Body of pancreas (tissue), 4 donors: ENCODE results near the gene TBCA. TPM values are rescaled to one million over a fixed set of nuclear protein-coding genes. Genes with fewer than 3 reads are reported as not detected.

ENCODE experiments used
- ATAC-seq: fragments of 150-250 bp; one replicate; pipeline ENCODE4 v1.9.1; 2016
- DNase-seq, 4 donors: peaks; one replicate each; pipeline ENCODE4 v3.0.0-alpha.2; 2019
- H3K27ac ChIP-seq, 4 donors: fragments of 200-600 bp; sonication (generic); 1 replicate in 3 of 4; 2 replicates in 1 of 4; pipeline versions ENCODE4 v1.5.1 to v1.6.1; 2016 to 2019; ENCODE audit warnings: mild to moderate bottlenecking in 1 of 4, mixed read lengths in 1 of 4, moderate library complexity in 1 of 4
- H3K27me3 ChIP-seq, 2 donors: fragments of 200-600 bp; sonication (generic); one replicate each; pipeline ENCODE4 v1.6.0; 2016; ENCODE audit warnings: mild to moderate bottlenecking in 1 of 2
- H3K36me3 ChIP-seq, 2 donors: fragments of 200-600 bp; sonication (generic); replicated peaks in 1 of 2; 2 replicates each; pipeline ENCODE4 v1.5.1; 2016; ENCODE audit warnings: low read depth in 2 of 2; ENCODE audit not compliant: insufficient read depth in 1 of 2
- H3K4me1 ChIP-seq: fragments of 200-600 bp; sonication (generic); one replicate; pipeline ENCODE4 v1.6.0; 2016
- H3K4me3 ChIP-seq, 2 donors: fragments of 200-600 bp; sonication (generic); 1 replicate in 1 of 2; 2 replicates in 1 of 2; pipeline ENCODE4 v1.5.1; 2016 to 2019
- H3K9me3 ChIP-seq, 3 donors: fragments of 200-600 bp; sonication (generic); 1 replicate in 2 of 3; 2 replicates in 1 of 3; pipeline ENCODE4 v1.5.1; 2016
- CTCF ChIP-seq, 7 experiments: fragments of 450-650 bp in 4 of 7; fragments of 200-600 bp in 3 of 7; sonication (generic) in 3 of 7; IDR thresholded peaks; one replicate each; pipeline ENCODE4 v1.5.1; 2016 to 2019; ENCODE audit warnings: antibody characterized with exemption in 7 of 7
- POLR2A ChIP-seq, 3 donors: fragments of 450-650 bp; IDR thresholded peaks; one replicate each; pipeline ENCODE4 v1.6.1; 2016; ENCODE audit warnings: antibody characterized with exemption in 3 of 3, mild to moderate bottlenecking in 2 of 3
- WGBS, 2 donors: methylation state at CpG; one replicate each; pipeline ENCODE4 v1.1.5; 2017; 5-methylcytosine and 5-hydroxymethylcytosine counted together
- intact Hi-C: fragments of 100-400 bp; cut with DNase I; formaldehyde crosslinking; loops from one replicate; pipeline ENCODE4 v1.15.1; 2023
- total RNA-seq, 2 donors: library from RNA; depleted of rRNA; stranded (reverse); fragments of >200 nt; gene quantifications; one replicate each; pipeline ENCODE4 v1.1.0, GENCODE V29; 2016

The TBCA gene
- total RNA-seq, 2 donors from 2014 or later = 63.6 to 77.8 TPM

- TF ChIP-seq POLR2A (IDR thresholded peaks at IDR 0.05) = no peak
- WGBS, 2 donors = 13 to 14% methylated on average over 14 of the region's 14 CpGs
- H3K27ac ChIP-seq = peak overlapping the region in 3 of 4 donors; percentile 94 to 97 (median 94)
- intact Hi-C loops = no loop called here
- H3K4me3 ChIP-seq = peak overlapping the region; percentile 37 to 61
- DNase-seq (no peak), ATAC-seq (no peak)
- no peaks in the 10 kb centered on the region for H3K36me3 ChIP-seq
- H3K9me3 ChIP-seq = no peaks in the 10 kb centered on the region
- H3K27me3 ChIP-seq = no peaks in the 10 kb centered on the region
- peaks cover 35% of the 10 kb centered on the region for H3K4me1 ChIP-seq
Measured at GRCh38 chr5:77776554-77777206, 541 bp upstream of the TBCA start.

- peak; percentile 18 for ATAC-seq
- no peak for DNase-seq
- Histone ChIP-seq H3K27me3 (no peaks in the 10 kb centered on the region), H3K9me3 (no peaks in the 10 kb centered on the region), H3K4me1 (peaks cover 41% of the 10 kb centered on the region), H3K27ac (peak overlapping the region; percentile 94 to 97 (median 94)), H3K36me3 (no peaks in the 10 kb centered on the region), H3K4me3 (peak overlapping the region; percentile 37 to 61)
- WGBS, 2 donors = 6 to 14% methylated on average over 9 to 13 of the region's 13 CpGs
- intact Hi-C loops = no loop called here
- no peak for TF ChIP-seq CTCF (IDR thresholded peaks at IDR 0.05)
- no peak for TF ChIP-seq POLR2A (IDR thresholded peaks at IDR 0.05)
Measured at GRCh38 chr5:77774981-77775789, 954 bp downstream of the TBCA start.

GRCh38 chr5:77773734-77774280 is 2.3 kb downstream of the TBCA start:
- H3K9me3 ChIP-seq = no peaks in the 10 kb centered on the region

GRCh38 chr5:77772729-77773128 is 3.4 kb downstream of the TBCA start:
- H3K4me1 ChIP-seq = peaks cover 41% of the 10 kb centered on the region

More at GRCh38 chr5:77773734-77774280, 2.3 kb downstream of the TBCA start:
- no peak for ATAC-seq
- DNase-seq = no peak
- no peak overlapping the region for H3K27ac ChIP-seq
- H3K27me3 ChIP-seq = no peaks in the 10 kb centered on the region
- no peak overlapping the region for H3K4me3 ChIP-seq
- TF ChIP-seq POLR2A (IDR thresholded peaks at IDR 0.05) = no peak
- TF ChIP-seq CTCF (IDR thresholded peaks at IDR 0.05) = no peak
- intact Hi-C loops = no loop called here
- WGBS, 2 donors = 64 to 71% methylated on average over 3 of the region's 3 CpGs
- H3K4me1 ChIP-seq = peaks cover 41% of the 10 kb centered on the region
- H3K36me3 ChIP-seq = no peaks in the 10 kb centered on the region

More at GRCh38 chr5:77772729-77773128, 3.4 kb downstream of the TBCA start:
- no peak for ATAC-seq
- no peak for DNase-seq
- Histone ChIP-seq H3K9me3 (no peaks in the 10 kb centered on the region), H3K27me3 (no peaks in the 10 kb centered on the region), H3K36me3 (peaks cover 0 to 1% of the 10 kb centered on the region in 2 donors), H3K27ac (no peak overlapping the region), H3K4me3 (no peak overlapping the region)
- intact Hi-C loops = no loop called here
- no peak for TF ChIP-seq CTCF (IDR thresholded peaks at IDR 0.05)
